HUDEP-2 (cell line): ENCODE results near the gene HCFC1.
A peak's percentile ranks its signal among the peaks of the same experiment; 100 is the strongest.

Experiments used
- DNase-seq, 76 experiments: peaks; one replicate each; lab custom pipeline; 2025; ENCODE audit not compliant: unreplicated experiment in 76 of 76; lab: John Stamatoyannopoulos, UW

Gene HCFC1

GRCh38 chrX:153960077-153960476 lies 11.5 kb downstream of the HCFC1 start:
- no peak for DNase-seq

GRCh38 chrX:153959649-153960048 lies 12.0 kb downstream of the HCFC1 start:
- no peak for DNase-seq

- DNase-seq: no peak
Observed at GRCh38 chrX:153958605-153959004, 13.0 kb downstream of the HCFC1 start.

GRCh38 chrX:153957224-153957623 lies 14.4 kb downstream of the HCFC1 start:
- DNase-seq: no peak

- no peak for DNase-seq
Observed at GRCh38 chrX:153956044-153956907, 15.3 kb downstream of the HCFC1 start.

- DNase-seq: no peak
Observed at GRCh38 chrX:153955228-153955732, 16.3 kb downstream of the HCFC1 start.

GRCh38 chrX:153954558-153955227 lies 16.9 kb downstream of the HCFC1 start:
- DNase-seq: no peak

- DNase-seq: no peak
Observed at GRCh38 chrX:153953892-153954557, 17.6 kb downstream of the HCFC1 start.

- DNase-seq: peak in 42 of 76 experiments; percentile 0 to 67 (median 28)
Observed at GRCh38 chrX:153953342-153953830, 18.2 kb downstream of the HCFC1 start.

GRCh38 chrX:153952373-153953026 lies 19.1 kb downstream of the HCFC1 start:
- no peak for DNase-seq

- DNase-seq: no peak
Observed at GRCh38 chrX:153951683-153952372, 19.8 kb downstream of the HCFC1 start.

- DNase-seq: no peak
Observed at GRCh38 chrX:153950127-153950526, 21.5 kb downstream of the HCFC1 start.

GRCh38 chrX:153948847-153949805 lies 22.5 kb downstream of the HCFC1 start:
- no peak for DNase-seq

- DNase-seq: no peak
Observed at GRCh38 chrX:153948002-153948466, 23.6 kb downstream of the HCFC1 start.

GRCh38 chrX:153947009-153947769 lies 24.4 kb downstream of the HCFC1 start:
- peak in 70 of 76 experiments; percentile 4 to 80 (median 58) for DNase-seq

- DNase-seq: no peak
Observed at GRCh38 chrX:153945956-153946943, 25.4 kb downstream of the HCFC1 start.

GRCh38 chrX:153944800-153945150 lies 26.8 kb downstream of the HCFC1 start:
- DNase-seq: no peak
